ENCODE results near the gene TEX36.

GRCh38 chr10:125692601-125693523, 9.9 kb upstream of the TEX36 start:
- TF ChIP-seq CTCF (IDR thresholded peaks at IDR 0.05) (no peak), POLR2A (IDR thresholded peaks at IDR 0.05) (no peak)

Measured in thyroid gland (tissue), 4 donors.